HepG2 (cell line): ENCODE data around the gene SUSD6. TPM values are rescaled to one million over a fixed set of nuclear protein-coding genes. Genes with fewer than 3 reads are reported as not detected.

Source experiments
- DPF2 ChIP-seq: sonication (generic); formaldehyde crosslinking; IDR thresholded peaks from 2 replicates; pipeline ENCODE4 v1.4.0; 2020; ENCODE audit warnings: mild to moderate bottlenecking, low read depth, missing genetic modification reagents, borderline replicate concordance
- FOXP1 ChIP-seq, 2 experiments: fragments of 450-650 bp in 1 of 2; IDR thresholded peaks; 2 replicates each; pipeline ENCODE4 v1.6.1; 2017 to 2018; ENCODE audit warnings: antibody characterized with exemption in 1 of 2
- RXRB ChIP-seq: IDR thresholded peaks from 2 replicates; pipeline ENCODE4 v1.6.1; 2016; ENCODE audit warnings: borderline replicate concordance, missing genetic modification reagents, missing compliant biosample characterization
- SATB2 ChIP-seq: sonication (generic); formaldehyde crosslinking; IDR thresholded peaks from 2 replicates; pipeline ENCODE4 v1.5.0; 2020; ENCODE audit warnings: missing genetic modification reagents
- SOX6 ChIP-seq, 2 experiments: fragments of 450-650 bp in 1 of 2; sonication (generic) in 1 of 2; formaldehyde crosslinking in 1 of 2; IDR thresholded peaks; 2 replicates each; pipeline versions ENCODE4 v1.4.0 to v1.6.1; 2017 to 2020; ENCODE audit warnings: antibody characterized with exemption in 1 of 2, mild to moderate bottlenecking in 1 of 2, missing genetic modification reagents in 1 of 2
- TMF1 ChIP-seq: sonication (generic); formaldehyde crosslinking; IDR thresholded peaks from 2 replicates; pipeline ENCODE4 v1.8.1; 2022; ENCODE audit warnings: low read depth, missing genetic modification reagents
- YEATS2 ChIP-seq: sonication (generic); formaldehyde crosslinking; IDR thresholded peaks from 2 replicates; pipeline ENCODE4 v1.4.0; 2020; ENCODE audit warnings: missing genetic modification reagents, borderline replicate concordance
- ZNF235 ChIP-seq: sonication (generic); formaldehyde crosslinking; IDR thresholded peaks from 2 replicates; pipeline ENCODE4 v1.8.1; 2023; ENCODE audit warnings: mild to moderate bottlenecking, missing genetic modification reagents, borderline replicate concordance
- polyA plus RNA-seq, 8 experiments: library from polyadenylated mRNA; depleted of rRNA in 3 of 8; stranded (reverse) in 7 of 8; unstranded in 1 of 8; fragments of >200 nt; fragmentation: Illumina TruSeq in 4 of 8; extraction: Trizol in 4 of 8; gene quantifications; 2 replicates each; pipeline versions ENCODE4 v1.2.1 to v1.2.3, GENCODE V29; 2011 to 2016; ENCODE audit warnings: low read depth in 4 of 8, missing spikeins in 1 of 8, mixed read lengths in 1 of 8; ENCODE audit not compliant: insufficient read depth in 1 of 8
- total RNA-seq, 5 experiments: library from RNA; depleted of rRNA; stranded (reverse); fragments of >200 nt; fragmentation: Illumina TruSeq; extraction: Trizol; gene quantifications; 2 replicates each; pipeline ENCODE4 v1.2.3, GENCODE V29; 2016; ENCODE audit warnings: low read depth in 1 of 5
- TF ChIP-seq, protein P1 (sequence below): sonication (generic); formaldehyde crosslinking; IDR thresholded peaks from 2 replicates; pipeline ENCODE4 v1.4.0; 2020; ENCODE audit warnings: missing genetic modification reagents
- TF ChIP-seq, protein P2 (sequence below), 2 experiments: sonication (generic) in 1 of 2; formaldehyde crosslinking in 1 of 2; IDR thresholded peaks; 2 replicates each; pipeline versions ENCODE4 v1.6.1 to v1.9.0; 2014 to 2022; ENCODE audit warnings: antibody characterized with exemption in 1 of 2, borderline replicate concordance in 1 of 2, inconsistent platforms in 1 of 2, low read depth in 1 of 2, missing genetic modification reagents in 1 of 2
- TF ChIP-seq, protein P3 (sequence below): sonication (generic); formaldehyde crosslinking; IDR thresholded peaks from 2 replicates; pipeline ENCODE4 v1.4.0; 2020; ENCODE audit warnings: low read depth, mild to moderate bottlenecking, missing genetic modification reagents
- TF ChIP-seq, protein P4 (sequence below): IDR thresholded peaks from 2 replicates; pipeline ENCODE4 v1.6.1; 2016; ENCODE audit warnings: low read depth, missing genetic modification reagents, missing compliant biosample characterization

The SUSD6 gene
- total and polyA plus RNA-seq, 2 of the 13 experiments (the other 11 are each of a cell fraction or from before 2014, with no cell fraction given), result 7.2 to 7.4 TPM

DNA sequence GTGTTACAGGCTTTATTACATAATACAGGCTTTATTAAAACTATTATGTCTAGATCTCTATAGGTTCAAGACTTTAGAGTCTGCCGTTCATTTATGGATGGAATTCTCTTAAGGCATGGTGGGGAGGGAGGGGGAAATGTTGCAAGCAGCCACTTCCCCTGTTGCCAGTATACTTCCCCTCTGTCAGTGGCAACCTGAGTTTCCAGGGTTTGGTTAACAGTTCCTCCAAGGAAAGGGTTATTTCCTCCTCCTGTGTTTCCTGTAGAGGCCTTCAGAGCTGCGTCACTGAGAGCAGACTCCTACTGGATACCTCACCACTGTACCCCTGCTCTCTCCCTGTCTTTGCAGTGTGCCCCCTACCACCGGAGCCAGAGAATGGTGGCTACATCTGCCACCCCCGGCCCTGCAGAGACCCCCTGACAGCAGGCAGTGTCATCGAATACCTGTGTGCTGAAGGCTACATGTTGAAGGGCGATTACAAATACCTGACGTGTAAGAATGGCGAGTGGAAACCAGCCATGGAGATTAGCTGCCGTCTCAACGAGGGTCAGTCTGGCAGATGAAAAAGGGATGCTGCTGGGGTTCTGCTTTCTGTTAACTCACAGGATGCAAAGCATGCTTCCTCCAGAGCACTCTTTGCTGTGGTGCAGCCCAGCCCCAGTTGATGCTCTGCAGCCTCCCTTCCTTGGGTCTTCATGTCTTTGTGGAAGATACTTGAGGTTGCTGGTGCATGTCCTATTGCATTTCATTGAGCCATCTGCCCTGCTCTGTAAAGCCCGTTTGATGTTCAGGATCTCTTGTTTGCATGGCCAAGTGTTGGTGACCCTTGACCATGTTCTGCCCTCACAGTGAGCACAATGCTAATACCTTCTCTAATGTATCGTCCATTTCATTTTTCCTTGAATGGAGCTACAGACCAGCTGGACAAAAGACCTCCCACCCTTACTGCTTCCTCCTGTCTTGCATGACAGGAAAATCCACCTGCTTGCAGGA is 91.9 kb downstream of the SUSD6 start (continued):
- TF ChIP-seq DPF2 (no peak), ZNF235 (CRISPR knock-in tag) (no peak), FOXP1 (IDR thresholded peaks at IDR 0.05) (no peak), FOXP1 (CRISPR knock-in tag; IDR thresholded peaks at IDR 0.05) (no peak), YEATS2 (no peak), TMF1 (CRISPR knock-in tag) (no peak), RXRB (CRISPR knock-in tag) (peak; percentile 13; the same call in 1 of the 2 replicates), SOX6 (IDR thresholded peaks at IDR 0.05) (no peak), SOX6 (CRISPR knock-in tag; IDR thresholded peaks at IDR 0.05) (peak; percentile 38), SATB2 (CRISPR knock-in tag) (no peak)
- TF ChIP-seq, protein P1, sequence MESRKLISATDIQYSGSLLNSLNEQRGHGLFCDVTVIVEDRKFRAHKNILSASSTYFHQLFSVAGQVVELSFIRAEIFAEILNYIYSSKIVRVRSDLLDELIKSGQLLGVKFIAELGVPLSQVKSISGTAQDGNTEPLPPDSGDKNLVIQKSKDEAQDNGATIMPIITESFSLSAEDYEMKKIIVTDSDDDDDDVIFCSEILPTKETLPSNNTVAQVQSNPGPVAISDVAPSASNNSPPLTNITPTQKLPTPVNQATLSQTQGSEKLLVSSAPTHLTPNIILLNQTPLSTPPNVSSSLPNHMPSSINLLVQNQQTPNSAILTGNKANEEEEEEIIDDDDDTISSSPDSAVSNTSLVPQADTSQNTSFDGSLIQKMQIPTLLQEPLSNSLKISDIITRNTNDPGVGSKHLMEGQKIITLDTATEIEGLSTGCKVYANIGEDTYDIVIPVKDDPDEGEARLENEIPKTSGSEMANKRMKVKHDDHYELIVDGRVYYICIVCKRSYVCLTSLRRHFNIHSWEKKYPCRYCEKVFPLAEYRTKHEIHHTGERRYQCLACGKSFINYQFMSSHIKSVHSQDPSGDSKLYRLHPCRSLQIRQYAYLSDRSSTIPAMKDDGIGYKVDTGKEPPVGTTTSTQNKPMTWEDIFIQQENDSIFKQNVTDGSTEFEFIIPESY (CRISPR knock-in tag), result no peak
- TF ChIP-seq, protein P2, sequence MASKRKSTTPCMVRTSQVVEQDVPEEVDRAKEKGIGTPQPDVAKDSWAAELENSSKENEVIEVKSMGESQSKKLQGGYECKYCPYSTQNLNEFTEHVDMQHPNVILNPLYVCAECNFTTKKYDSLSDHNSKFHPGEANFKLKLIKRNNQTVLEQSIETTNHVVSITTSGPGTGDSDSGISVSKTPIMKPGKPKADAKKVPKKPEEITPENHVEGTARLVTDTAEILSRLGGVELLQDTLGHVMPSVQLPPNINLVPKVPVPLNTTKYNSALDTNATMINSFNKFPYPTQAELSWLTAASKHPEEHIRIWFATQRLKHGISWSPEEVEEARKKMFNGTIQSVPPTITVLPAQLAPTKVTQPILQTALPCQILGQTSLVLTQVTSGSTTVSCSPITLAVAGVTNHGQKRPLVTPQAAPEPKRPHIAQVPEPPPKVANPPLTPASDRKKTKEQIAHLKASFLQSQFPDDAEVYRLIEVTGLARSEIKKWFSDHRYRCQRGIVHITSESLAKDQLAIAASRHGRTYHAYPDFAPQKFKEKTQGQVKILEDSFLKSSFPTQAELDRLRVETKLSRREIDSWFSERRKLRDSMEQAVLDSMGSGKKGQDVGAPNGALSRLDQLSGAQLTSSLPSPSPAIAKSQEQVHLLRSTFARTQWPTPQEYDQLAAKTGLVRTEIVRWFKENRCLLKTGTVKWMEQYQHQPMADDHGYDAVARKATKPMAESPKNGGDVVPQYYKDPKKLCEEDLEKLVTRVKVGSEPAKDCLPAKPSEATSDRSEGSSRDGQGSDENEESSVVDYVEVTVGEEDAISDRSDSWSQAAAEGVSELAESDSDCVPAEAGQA (IDR thresholded peaks at IDR 0.05; ENCODE audit: low read depth), result no peak
- TF ChIP-seq, protein P2 (CRISPR knock-in tag; IDR thresholded peaks at IDR 0.05; ENCODE audit: borderline replicate concordance), result no peak
- TF ChIP-seq, protein P3, sequence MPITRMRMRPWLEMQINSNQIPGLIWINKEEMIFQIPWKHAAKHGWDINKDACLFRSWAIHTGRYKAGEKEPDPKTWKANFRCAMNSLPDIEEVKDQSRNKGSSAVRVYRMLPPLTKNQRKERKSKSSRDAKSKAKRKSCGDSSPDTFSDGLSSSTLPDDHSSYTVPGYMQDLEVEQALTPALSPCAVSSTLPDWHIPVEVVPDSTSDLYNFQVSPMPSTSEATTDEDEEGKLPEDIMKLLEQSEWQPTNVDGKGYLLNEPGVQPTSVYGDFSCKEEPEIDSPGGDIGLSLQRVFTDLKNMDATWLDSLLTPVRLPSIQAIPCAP (CRISPR knock-in tag), result no peak
- TF ChIP-seq, protein P4, sequence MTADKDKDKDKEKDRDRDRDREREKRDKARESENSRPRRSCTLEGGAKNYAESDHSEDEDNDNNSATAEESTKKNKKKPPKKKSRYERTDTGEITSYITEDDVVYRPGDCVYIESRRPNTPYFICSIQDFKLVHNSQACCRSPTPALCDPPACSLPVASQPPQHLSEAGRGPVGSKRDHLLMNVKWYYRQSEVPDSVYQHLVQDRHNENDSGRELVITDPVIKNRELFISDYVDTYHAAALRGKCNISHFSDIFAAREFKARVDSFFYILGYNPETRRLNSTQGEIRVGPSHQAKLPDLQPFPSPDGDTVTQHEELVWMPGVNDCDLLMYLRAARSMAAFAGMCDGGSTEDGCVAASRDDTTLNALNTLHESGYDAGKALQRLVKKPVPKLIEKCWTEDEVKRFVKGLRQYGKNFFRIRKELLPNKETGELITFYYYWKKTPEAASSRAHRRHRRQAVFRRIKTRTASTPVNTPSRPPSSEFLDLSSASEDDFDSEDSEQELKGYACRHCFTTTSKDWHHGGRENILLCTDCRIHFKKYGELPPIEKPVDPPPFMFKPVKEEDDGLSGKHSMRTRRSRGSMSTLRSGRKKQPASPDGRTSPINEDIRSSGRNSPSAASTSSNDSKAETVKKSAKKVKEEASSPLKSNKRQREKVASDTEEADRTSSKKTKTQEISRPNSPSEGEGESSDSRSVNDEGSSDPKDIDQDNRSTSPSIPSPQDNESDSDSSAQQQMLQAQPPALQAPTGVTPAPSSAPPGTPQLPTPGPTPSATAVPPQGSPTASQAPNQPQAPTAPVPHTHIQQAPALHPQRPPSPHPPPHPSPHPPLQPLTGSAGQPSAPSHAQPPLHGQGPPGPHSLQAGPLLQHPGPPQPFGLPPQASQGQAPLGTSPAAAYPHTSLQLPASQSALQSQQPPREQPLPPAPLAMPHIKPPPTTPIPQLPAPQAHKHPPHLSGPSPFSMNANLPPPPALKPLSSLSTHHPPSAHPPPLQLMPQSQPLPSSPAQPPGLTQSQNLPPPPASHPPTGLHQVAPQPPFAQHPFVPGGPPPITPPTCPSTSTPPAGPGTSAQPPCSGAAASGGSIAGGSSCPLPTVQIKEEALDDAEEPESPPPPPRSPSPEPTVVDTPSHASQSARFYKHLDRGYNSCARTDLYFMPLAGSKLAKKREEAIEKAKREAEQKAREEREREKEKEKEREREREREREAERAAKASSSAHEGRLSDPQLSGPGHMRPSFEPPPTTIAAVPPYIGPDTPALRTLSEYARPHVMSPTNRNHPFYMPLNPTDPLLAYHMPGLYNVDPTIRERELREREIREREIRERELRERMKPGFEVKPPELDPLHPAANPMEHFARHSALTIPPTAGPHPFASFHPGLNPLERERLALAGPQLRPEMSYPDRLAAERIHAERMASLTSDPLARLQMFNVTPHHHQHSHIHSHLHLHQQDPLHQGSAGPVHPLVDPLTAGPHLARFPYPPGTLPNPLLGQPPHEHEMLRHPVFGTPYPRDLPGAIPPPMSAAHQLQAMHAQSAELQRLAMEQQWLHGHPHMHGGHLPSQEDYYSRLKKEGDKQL (CRISPR knock-in tag), result no peak
